ENCODE data around the gene RPS2. TPM values are rescaled to one million over a fixed set of nuclear protein-coding genes. Genes with fewer than 3 reads are reported as not detected.

RPS2 gene
- total RNA-seq, 1 donor from 2014 or later, result 5,082 TPM

DNA sequence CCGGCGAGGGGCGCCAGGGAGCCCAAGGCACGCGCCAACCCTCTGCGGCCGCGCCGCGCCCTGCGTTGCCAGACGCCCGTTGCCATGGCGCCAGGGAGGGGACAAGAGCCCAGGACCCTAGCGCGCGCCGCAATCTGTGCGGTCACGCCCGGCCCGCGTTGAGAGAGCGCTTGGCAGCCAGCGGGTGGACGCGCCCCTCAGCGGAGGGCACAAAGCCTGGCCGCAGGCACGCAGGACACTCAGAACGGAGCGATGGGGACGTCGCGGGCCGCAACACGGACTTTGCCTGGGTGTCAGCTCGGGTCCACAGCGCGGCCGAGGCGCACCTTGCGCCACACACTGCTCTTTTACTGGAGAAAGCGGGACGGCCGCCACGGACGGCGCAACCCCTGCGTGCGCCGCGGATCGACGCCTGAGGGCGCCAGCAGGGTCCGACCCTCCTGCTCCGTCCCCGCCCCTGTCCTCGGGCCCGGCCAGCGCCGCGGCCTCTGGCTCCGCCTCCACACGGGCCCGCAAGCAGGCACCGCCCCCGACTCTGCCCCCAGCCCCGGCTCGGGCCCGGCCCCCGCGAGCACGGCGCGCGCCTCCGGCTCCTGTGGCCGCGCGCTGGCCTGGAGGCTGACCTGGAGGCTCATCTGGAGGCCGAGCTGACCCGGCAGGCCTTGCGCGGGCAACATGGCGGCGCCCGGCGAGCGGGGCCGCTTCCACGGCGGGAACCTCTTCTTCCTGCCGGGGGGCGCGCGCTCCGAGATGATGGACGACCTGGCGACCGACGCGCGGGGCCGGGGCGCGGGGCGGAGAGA, 19.1 kb upstream of the RPS2 start, which contains the start of gene GFER:
GFER (plus strand) TSS at position 650 of the 803 bp plus-strand sequence; CDS start at position 676, 26 bp downstream.
- DNase-seq (ENCODE audit: low read depth) (peak; percentile 56), FAIRE-seq (no peak)
- TF ChIP-seq, protein P1, sequence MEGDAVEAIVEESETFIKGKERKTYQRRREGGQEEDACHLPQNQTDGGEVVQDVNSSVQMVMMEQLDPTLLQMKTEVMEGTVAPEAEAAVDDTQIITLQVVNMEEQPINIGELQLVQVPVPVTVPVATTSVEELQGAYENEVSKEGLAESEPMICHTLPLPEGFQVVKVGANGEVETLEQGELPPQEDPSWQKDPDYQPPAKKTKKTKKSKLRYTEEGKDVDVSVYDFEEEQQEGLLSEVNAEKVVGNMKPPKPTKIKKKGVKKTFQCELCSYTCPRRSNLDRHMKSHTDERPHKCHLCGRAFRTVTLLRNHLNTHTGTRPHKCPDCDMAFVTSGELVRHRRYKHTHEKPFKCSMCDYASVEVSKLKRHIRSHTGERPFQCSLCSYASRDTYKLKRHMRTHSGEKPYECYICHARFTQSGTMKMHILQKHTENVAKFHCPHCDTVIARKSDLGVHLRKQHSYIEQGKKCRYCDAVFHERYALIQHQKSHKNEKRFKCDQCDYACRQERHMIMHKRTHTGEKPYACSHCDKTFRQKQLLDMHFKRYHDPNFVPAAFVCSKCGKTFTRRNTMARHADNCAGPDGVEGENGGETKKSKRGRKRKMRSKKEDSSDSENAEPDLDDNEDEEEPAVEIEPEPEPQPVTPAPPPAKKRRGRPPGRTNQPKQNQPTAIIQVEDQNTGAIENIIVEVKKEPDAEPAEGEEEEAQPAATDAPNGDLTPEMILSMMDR (IDR thresholded peaks at IDR 0.05; ENCODE audit: insufficient read depth, low read length, severe bottlenecking), result peak; percentile 18

DNA sequence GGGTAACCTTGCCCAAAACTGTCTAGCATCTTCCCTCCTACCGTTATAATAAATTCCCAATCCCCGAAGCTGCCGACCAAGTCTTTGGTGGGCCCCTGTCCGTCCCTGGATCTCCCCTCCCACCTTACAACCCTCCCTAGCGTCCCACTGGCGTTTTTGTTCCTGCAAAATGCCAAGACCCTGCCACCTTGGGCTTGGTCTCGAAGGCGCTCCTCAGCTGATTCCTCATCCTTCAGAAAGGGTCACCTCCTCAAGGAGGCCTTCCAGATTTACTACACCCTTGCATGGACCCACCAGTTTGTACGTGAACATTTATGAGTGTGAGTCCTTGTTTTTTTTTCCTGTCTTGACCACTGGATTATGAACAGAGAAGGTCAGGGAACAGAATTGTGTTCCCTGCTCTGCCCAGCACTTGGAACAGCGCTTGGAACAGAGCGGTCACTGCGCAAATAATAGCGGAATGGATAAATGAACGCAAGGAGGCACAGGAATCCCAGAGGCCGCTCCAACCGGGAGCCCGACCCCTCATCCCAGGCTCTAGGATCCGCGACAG, 18.4 kb upstream of the RPS2 start:
- no peak for FAIRE-seq

More for the DNA sequence above, 19.1 kb upstream of the RPS2 start, which contains the start of gene GFER:
- Histone ChIP-seq H3K27me3 (ENCODE audit: control insufficient read depth, insufficient read depth, low read length) (peaks cover 9% of the 10 kb centered on the region), H3K36me3 (ENCODE audit: control insufficient read depth, insufficient read depth, low read length) (peaks cover 10% of the 10 kb centered on the region), H3K4me3 (ENCODE audit: low read depth, low read length) (peak within 1 kb of the TSS; percentile 66)

DNA sequence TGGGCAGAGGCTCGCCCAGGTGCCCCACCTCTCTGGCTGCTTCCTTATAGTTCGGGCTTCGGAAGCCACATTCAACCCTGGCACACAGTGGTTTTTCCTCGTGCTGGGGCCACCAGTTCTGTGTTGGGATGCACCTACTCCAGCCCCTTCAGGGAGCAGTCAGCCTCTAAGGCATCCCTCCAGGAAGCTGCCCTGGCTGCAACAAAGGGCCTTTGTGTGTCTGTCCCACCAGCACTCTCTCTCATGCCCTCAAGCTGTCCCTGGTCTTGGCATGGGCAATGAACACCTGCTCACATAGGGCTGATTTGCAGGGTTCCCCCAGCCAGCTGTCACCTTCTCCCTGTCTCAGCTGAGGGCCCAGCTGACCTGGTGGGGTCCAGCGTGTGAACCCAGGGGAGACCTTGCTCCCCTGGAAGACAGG, 17.4 kb upstream of the RPS2 start:
- TF ChIP-seq, protein P1 (IDR thresholded peaks at IDR 0.05; ENCODE audit: insufficient read depth, low read length, severe bottlenecking), result no peak
- H3K27me3 ChIP-seq (ENCODE audit: control insufficient read depth, insufficient read depth, low read length), result peaks cover 5% of the 10 kb centered on the region
- no peak for DNase-seq (ENCODE audit: low read depth)

More for the DNA sequence above, 18.4 kb upstream of the RPS2 start:
- TF ChIP-seq, protein P1 (IDR thresholded peaks at IDR 0.05; ENCODE audit: insufficient read depth, low read length, severe bottlenecking), result peak; percentile 19
- DNase-seq (ENCODE audit: low read depth), result no peak
- peak overlapping the region; percentile 66 for H3K4me3 ChIP-seq (ENCODE audit: low read depth, low read length)
- H3K27me3 ChIP-seq (ENCODE audit: control insufficient read depth, insufficient read depth, low read length), result peaks cover 5% of the 10 kb centered on the region
- H3K36me3 ChIP-seq (ENCODE audit: control insufficient read depth, insufficient read depth, low read length), result peaks cover 13% of the 10 kb centered on the region

DNA sequence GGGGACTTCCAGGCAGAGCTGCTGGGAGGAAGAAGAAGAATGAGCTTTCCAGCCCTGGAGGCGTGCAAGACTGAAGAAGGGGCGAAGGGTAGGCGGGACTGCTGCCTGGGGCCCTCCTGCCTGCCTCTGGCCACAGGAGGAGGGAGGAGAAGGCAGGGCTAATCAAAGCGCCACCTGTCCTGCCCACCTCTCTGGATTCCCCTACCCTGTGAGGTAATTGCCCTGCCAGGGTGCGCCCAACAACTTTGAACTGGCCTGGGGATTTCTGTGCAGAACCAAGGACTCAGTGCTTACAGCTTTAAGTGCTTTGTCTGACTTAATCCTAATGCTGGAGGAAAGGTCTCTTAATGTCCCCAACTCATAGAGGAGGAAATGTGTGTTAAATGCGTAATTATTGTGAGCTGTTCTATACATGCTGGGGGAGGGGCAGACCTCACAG, 16.8 kb upstream of the RPS2 start, which contains the start of gene NOXO1:
NOXO1 (minus strand) TSS at position 72 of the 439 bp plus-strand sequence. CDS start 290 bp downstream, outside the sequence.
- peaks cover 17% of the 10 kb centered on the region for H3K36me3 ChIP-seq (ENCODE audit: control insufficient read depth, insufficient read depth, low read length)
- peaks cover 5% of the 10 kb centered on the region for H3K27me3 ChIP-seq (ENCODE audit: control insufficient read depth, insufficient read depth, low read length)
- TF ChIP-seq, protein P1 (IDR thresholded peaks at IDR 0.05; ENCODE audit: insufficient read depth, low read length, severe bottlenecking), result no peak
- FAIRE-seq (no peak), DNase-seq (ENCODE audit: low read depth) (no peak)
- H3K4me3 ChIP-seq (ENCODE audit: low read depth, low read length), result peak within 1 kb of the TSS; percentile 50

More for the DNA sequence above, 17.4 kb upstream of the RPS2 start:
- H3K36me3 ChIP-seq (ENCODE audit: control insufficient read depth, insufficient read depth, low read length), result peaks cover 18% of the 10 kb centered on the region
- FAIRE-seq, result no peak
- H3K4me3 ChIP-seq (ENCODE audit: low read depth, low read length), result no peak overlapping the region

DNA sequence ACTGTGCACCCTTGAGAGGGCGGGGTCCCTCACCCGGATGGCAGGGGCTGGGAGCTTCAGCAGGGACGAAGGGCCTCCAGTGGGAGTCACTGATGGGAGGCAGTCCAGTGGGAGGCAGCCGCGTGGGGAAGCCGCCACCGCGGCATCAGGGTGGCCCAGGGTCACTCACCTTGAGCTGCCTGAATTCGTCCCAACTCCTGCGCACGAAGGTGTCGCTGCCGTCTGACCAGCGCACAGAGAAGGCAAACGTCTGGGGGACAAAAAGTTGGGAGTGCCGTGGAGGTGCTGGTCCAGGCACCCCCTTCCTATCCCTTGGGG, 16.1 kb upstream of the RPS2 start:
- no peak for DNase-seq (ENCODE audit: low read depth)
- TF ChIP-seq, protein P1 (IDR thresholded peaks at IDR 0.05; ENCODE audit: insufficient read depth, low read length, severe bottlenecking), result no peak
- no peak for FAIRE-seq
- peaks cover 13% of the 10 kb centered on the region for H3K36me3 ChIP-seq (ENCODE audit: control insufficient read depth, insufficient read depth, low read length)
- no peak overlapping the region for H3K4me3 ChIP-seq (ENCODE audit: low read depth, low read length)
- peaks cover 5% of the 10 kb centered on the region for H3K27me3 ChIP-seq (ENCODE audit: control insufficient read depth, insufficient read depth, low read length)
